Loucy (cell line): Measurements from ENCODE around the gene STXBP2.

ENCODE experiments used
- CTCF ChIP-seq: fragments of 200-600 bp; sonication (generic); conservative IDR thresholded peaks from 2 replicates; pipeline ENCODE4 v1.5.1; 2014; ENCODE audit warnings: mild to moderate bottlenecking, antibody characterized with exemption, low read length
- EZH2phosphoT487 ChIP-seq: fragments of 200-600 bp; IDR thresholded peaks from 2 replicates; pipeline ENCODE4 v1.6.1; 2018; ENCODE audit warnings: antibody characterized with exemption, mild to moderate bottlenecking, moderate library complexity, borderline replicate concordance

- no peak for TF ChIP-seq CTCF
- TF ChIP-seq EZH2phosphoT487 = no peak
These were observed 6.1 kb downstream of the STXBP2 start for GRCh38 chr19:7643031-7643415.
